GM23338 (cell line): ENCODE data around the gene CHRDL2. TPM values are rescaled to one million over a fixed set of nuclear protein-coding genes. Genes with fewer than 3 reads are reported as not detected.

ENCODE experiments used
- ATAC-seq: fragments of 200-7000 bp; cut with Tn5 transposase; 3 replicates; pipeline ENCODE4 v1.9.1; 2020
- DNase-seq: peaks from one replicate; pipeline ENCODE4 v3.0.0-alpha.2; 2015; ENCODE audit warnings: low spot score
- H2AFZ ChIP-seq: fragments of 200-600 bp; sonication (generic); 2 replicates; pipeline ENCODE4 v1.8.0; 2016; ENCODE audit warnings: antibody characterized with exemption, mild to moderate bottlenecking, moderate library complexity
- H3F3A ChIP-seq: fragments of 200-600 bp; sonication (generic); replicated peaks from 2 replicates; pipeline ENCODE4 v1.8.0; 2017; ENCODE audit warnings: antibody characterized with exemption, mixed run types, low read depth
- H3K27ac ChIP-seq: fragments of 200-600 bp; sonication (generic); 2 replicates; pipeline ENCODE4 v1.6.1; 2016; ENCODE audit warnings: low read depth
- H3K27me3 ChIP-seq: fragments of 200-600 bp; sonication (generic); 2 replicates; pipeline ENCODE4 v1.8.0; 2016; ENCODE audit warnings: mild to moderate bottlenecking, mixed run types, moderate library complexity; ENCODE audit not compliant: insufficient read depth
- H3K36me3 ChIP-seq: fragments of 200-600 bp; sonication (generic); 2 replicates; pipeline ENCODE4 v1.8.0; 2016; ENCODE audit warnings: mild to moderate bottlenecking; ENCODE audit not compliant: insufficient read depth
- H3K4me1 ChIP-seq: fragments of 200-600 bp; sonication (generic); 2 replicates; pipeline ENCODE4 v1.8.0; 2016; ENCODE audit warnings: mild to moderate bottlenecking, moderate library complexity; ENCODE audit not compliant: insufficient read depth
- H3K4me2 ChIP-seq: fragments of 200-600 bp; sonication (generic); 2 replicates; pipeline ENCODE4 v1.7.1; 2017; ENCODE audit warnings: mixed run types
- H3K4me3 ChIP-seq: fragments of 200-600 bp; sonication (generic); 2 replicates; pipeline ENCODE4 v1.6.1; 2016; ENCODE audit warnings: mixed run types
- H3K79me2 ChIP-seq: fragments of 200-600 bp; sonication (generic); replicated peaks from 2 replicates; pipeline ENCODE4 v1.8.0; 2017; ENCODE audit warnings: mild to moderate bottlenecking; ENCODE audit not compliant: insufficient read depth
- H3K9me2 ChIP-seq: fragments of 200-600 bp; sonication (generic); 2 replicates; pipeline ENCODE4 v1.8.0; 2017; ENCODE audit not compliant: insufficient read depth
- H4K20me1 ChIP-seq: fragments of 200-600 bp; sonication (generic); replicated peaks from 2 replicates; pipeline ENCODE4 v1.8.0; 2017; ENCODE audit warnings: mild to moderate bottlenecking; ENCODE audit not compliant: insufficient read depth
- H3K27ac Mint-ChIP-seq: 2 replicates; pipeline ENCODE4 v1.8.0; 2020; ENCODE audit warnings: inconsistent platforms, mild to moderate bottlenecking, moderate library complexity, mixed read lengths
- H3K27me3 Mint-ChIP-seq: 3 replicates; pipeline ENCODE4 v1.8.0; 2022; ENCODE audit warnings: low read depth, mild to moderate bottlenecking, moderate library complexity, mixed read lengths, inconsistent platforms; ENCODE audit not compliant: insufficient read depth, poor library complexity
- H3K36me3 Mint-ChIP-seq: 3 replicates; pipeline ENCODE4 v1.8.0; 2021; ENCODE audit warnings: low read depth, mild to moderate bottlenecking, inconsistent platforms, moderate library complexity, mixed read lengths
- H3K4me1 Mint-ChIP-seq: 3 replicates; pipeline ENCODE4 v1.8.0; 2020; ENCODE audit warnings: mild to moderate bottlenecking, inconsistent platforms, mixed read lengths
- H3K4me3 Mint-ChIP-seq: 3 replicates; pipeline ENCODE4 v1.8.0; 2021; ENCODE audit warnings: moderate library complexity, mild to moderate bottlenecking, inconsistent platforms, mixed read lengths
- H3K9me3 Mint-ChIP-seq: 3 replicates; pipeline ENCODE4 v1.8.0; 2020; ENCODE audit warnings: moderate library complexity, mild to moderate bottlenecking, inconsistent platforms, mixed read lengths
- CREB1 ChIP-seq: fragments of 250-450 bp; sonication (Bioruptor Pico); IDR thresholded peaks from 2 replicates; pipeline ENCODE4 v1.5.0; 2020; ENCODE audit warnings: low read depth, mild to moderate bottlenecking, moderate library complexity
- CTCF ChIP-seq, 2 experiments: fragments of 200-600 bp in 1 of 2; sonication (generic) in 1 of 2; conservative IDR thresholded peaks; 2 replicates each; pipeline versions ENCODE4 v1.5.1 to v1.6.1; 2016 to 2017; ENCODE audit warnings: antibody characterized with exemption in 2 of 2, low read depth in 2 of 2, mild to moderate bottlenecking in 2 of 2, moderate library complexity in 1 of 2
- POLR2AphosphoS5 ChIP-seq: IDR thresholded peaks from 2 replicates; pipeline ENCODE4 v1.6.1; 2016; ENCODE audit warnings: antibody characterized with exemption, low read depth
- REST ChIP-seq: IDR thresholded peaks from one replicate; pipeline ENCODE4 v1.6.1; 2018; ENCODE audit warnings: antibody characterized with exemption; ENCODE audit not compliant: unreplicated experiment
- ZNF331 ChIP-seq: fragments of 250-450 bp; sonication (Bioruptor Pico); IDR thresholded peaks from 2 replicates; pipeline ENCODE4 v1.5.0; 2020; ENCODE audit warnings: low read depth, mild to moderate bottlenecking, moderate library complexity
- ZNF462 ChIP-seq: fragments of 250-450 bp; sonication (Bioruptor Pico); IDR thresholded peaks from 2 replicates; pipeline ENCODE4 v1.5.0; 2020; ENCODE audit warnings: mild to moderate bottlenecking, moderate library complexity
- polyA plus RNA-seq: library from polyadenylated mRNA; unstranded; fragments of >200 nt; fragmentation: Nextera tagmentation; extraction: Ambion mirVana; gene quantifications from 2 replicates; pipeline ENCODE4 v1.2.1, GENCODE V29; 2016
- total RNA-seq: library from RNA; depleted of rRNA; stranded (reverse); fragments of >200 nt; shearing (Covaris generic); gene quantifications from 2 replicates; pipeline ENCODE4 v1.2.3, GENCODE V29; 2014

The CHRDL2 gene
- total and polyA plus RNA-seq, 2 experiments from 2014 or later = 0.21 TPM; not detected in 1

GRCh38 chr11:74748211-74749126 lies 17.2 kb upstream of the CHRDL2 start, which contains the start of gene RNF169:
RNF169 (plus strand) TSS chr11:74748849; CDS start chr11:74748881, 32 bp downstream.
- Mint-ChIP-seq H3K9me3 (no peaks in the 10 kb centered on the region), H3K4me1 (peaks cover 23% of the 10 kb centered on the region), H3K27me3 (peaks cover 10% of the 10 kb centered on the region), H3K27ac (peak within 1 kb of the TSS; percentile 61; the same call in 1 of the 2 replicates), H3K36me3 (no peaks in the 10 kb centered on the region; the same call in 2 of the 3 replicates), H3K4me3 (peak within 1 kb of the TSS; percentile 82)
- Histone ChIP-seq H2AFZ (peak within 1 kb of the TSS; percentile 95), H3K4me3 (peak within 1 kb of the TSS; percentile 73), H3K4me2 (peak within 1 kb of the TSS; percentile 75), H3K27ac (peak within 1 kb of the TSS; percentile 43; the same call in 1 of the 2 replicates), H3K79me2 (peaks cover 42% of the 10 kb centered on the region), H4K20me1 (no peaks in the 10 kb centered on the region; the same call in 1 of the 2 replicates), H3F3A (no peaks in the 10 kb centered on the region), H3K27me3 (0 out of 2 replicates have a peak, but pooled peaks cover 9% of the 10 kb centered on the region), H3K4me1 (peaks cover 10% of the 10 kb centered on the region; the same call in 1 of the 2 replicates), H3K36me3 (no peaks in the 10 kb centered on the region), H3K9me2 (0 out of 2 replicates have a peak, but pooled peaks cover 8% of the 10 kb centered on the region)
- TF ChIP-seq REST (no peak), CREB1 (peak; percentile 29; the same call in 1 of the 2 replicates), POLR2AphosphoS5 (peak; percentile 74)
- ATAC-seq (peak; percentile 96), DNase-seq (peak; percentile 98)

GRCh38 chr11:74746868-74747267 lies 15.6 kb upstream of the CHRDL2 start:
- Histone ChIP-seq H3K4me3 (no peak overlapping the region), H3K4me2 (no peak overlapping the region), H3K79me2 (peaks cover 26% of the 10 kb centered on the region), H3K27me3 (0 out of 2 replicates have a peak, but pooled peaks cover 9% of the 10 kb centered on the region), H3F3A (no peaks in the 10 kb centered on the region), H3K4me1 (peaks cover 10% of the 10 kb centered on the region; the same call in 1 of the 2 replicates), H3K9me2 (0 out of 2 replicates have a peak, but pooled peaks cover 8% of the 10 kb centered on the region), H3K36me3 (no peaks in the 10 kb centered on the region), H3K27ac (no peak overlapping the region), H2AFZ (no peak overlapping the region), H4K20me1 (no peaks in the 10 kb centered on the region; the same call in 1 of the 2 replicates)
- Mint-ChIP-seq H3K27ac (no peak overlapping the region), H3K36me3 (peaks cover 3% of the 10 kb centered on the region), H3K4me3 (no peak overlapping the region), H3K27me3 (peaks cover 10% of the 10 kb centered on the region), H3K9me3 (peaks cover 8% of the 10 kb centered on the region; the same call in 2 of the 3 replicates), H3K4me1 (peaks cover 23% of the 10 kb centered on the region)
- ATAC-seq = no peak
- DNase-seq = no peak
- TF ChIP-seq CTCF (conservative IDR thresholded peaks at IDR 0.05; ENCODE audit: low read depth in 2 of 2) (no peak), ZNF462 (no peak), ZNF331 (CRISPR knock-in tag) (no peak)
